SH-SY5Y (cell line): ENCODE measurements around the gene AP2A1.

ENCODE experiments used
- GATA2 ChIP-seq: IDR thresholded peaks from 2 replicates; pipeline ENCODE4 v1.6.1; 2011; ENCODE audit warnings: mild to moderate bottlenecking, low read depth, low read length
- GATA3 ChIP-seq: IDR thresholded peaks from 2 replicates; pipeline ENCODE4 v1.6.1; 2011; ENCODE audit warnings: low read depth, mild to moderate bottlenecking, low read length, moderate library complexity

AP2A1 gene

GRCh38 chr19:49798574-49798973, 31.8 kb downstream of the AP2A1 start:
- TF ChIP-seq GATA3 (no peak), GATA2 (no peak)

- TF ChIP-seq GATA2 (no peak), GATA3 (no peak)
Measured at GRCh38 chr19:49799271-49799797, 32.5 kb downstream of the AP2A1 start.

- TF ChIP-seq GATA2 (no peak), GATA3 (no peak)
Measured at GRCh38 chr19:49799798-49800376, 33.1 kb downstream of the AP2A1 start.

- no peak for TF ChIP-seq GATA2
Measured at GRCh38 chr19:49800771-49801170, 34.0 kb downstream of the AP2A1 start.

DNA sequence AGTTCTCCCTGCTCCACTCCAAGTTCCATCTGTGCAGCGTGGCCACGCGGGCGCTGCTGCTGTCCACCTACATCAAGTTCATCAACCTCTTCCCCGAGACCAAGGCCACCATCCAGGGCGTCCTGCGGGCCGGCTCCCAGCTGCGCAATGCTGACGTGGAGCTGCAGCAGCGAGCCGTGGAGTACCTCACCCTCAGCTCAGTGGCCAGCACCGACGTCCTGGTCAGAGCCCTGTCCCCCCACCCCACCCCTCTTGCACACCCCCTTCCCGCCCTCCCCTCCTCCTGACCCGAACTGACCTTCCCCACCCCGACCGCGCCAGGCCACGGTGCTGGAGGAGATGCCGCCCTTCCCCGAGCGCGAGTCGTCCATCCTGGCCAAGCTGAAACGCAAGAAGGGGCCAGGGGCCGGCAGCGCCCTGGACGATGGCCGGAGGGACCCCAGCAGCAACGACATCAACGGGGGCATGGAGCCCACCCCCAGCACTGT, 34.6 kb downstream of the AP2A1 start:
- TF ChIP-seq GATA2 (no peak), GATA3 (no peak)

DNA sequence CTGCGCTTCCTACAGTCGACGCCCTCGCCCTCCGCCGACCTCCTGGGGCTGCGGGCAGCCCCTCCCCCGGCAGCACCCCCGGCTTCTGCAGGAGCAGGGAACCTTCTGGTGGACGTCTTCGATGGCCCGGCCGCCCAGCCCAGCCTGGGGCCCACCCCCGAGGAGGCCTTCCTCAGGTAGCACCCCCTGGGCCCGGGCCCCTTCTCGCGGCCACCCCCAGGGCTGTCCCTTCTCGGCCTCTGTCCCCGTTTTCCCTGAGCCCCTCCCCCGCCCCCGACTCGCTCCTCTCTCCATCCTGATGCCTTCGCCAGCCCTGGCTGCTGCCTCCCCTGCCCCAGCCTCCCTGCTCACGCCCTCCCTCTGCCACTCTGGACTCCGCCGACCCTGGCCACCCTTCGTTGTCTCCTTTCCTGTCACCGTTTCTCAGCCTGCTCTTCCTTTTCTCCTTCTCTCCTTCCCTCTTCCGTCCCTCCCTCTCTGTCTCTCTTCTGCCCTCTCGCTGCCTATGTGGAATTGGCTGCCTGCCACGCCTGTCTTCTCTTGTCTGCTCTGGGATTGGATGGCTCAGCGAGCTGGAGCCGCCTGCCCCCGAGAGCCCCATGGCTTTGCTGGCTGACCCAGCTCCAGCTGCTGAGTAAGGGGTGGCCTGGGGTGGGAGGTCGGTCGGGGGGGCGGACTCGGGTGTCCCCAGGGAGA, 35.3 kb downstream of the AP2A1 start:
- TF ChIP-seq GATA3 (no peak), GATA2 (no peak)

GRCh38 chr19:49802836-49803528, 36.2 kb downstream of the AP2A1 start:
- TF ChIP-seq GATA3 (no peak), GATA2 (no peak)

DNA sequence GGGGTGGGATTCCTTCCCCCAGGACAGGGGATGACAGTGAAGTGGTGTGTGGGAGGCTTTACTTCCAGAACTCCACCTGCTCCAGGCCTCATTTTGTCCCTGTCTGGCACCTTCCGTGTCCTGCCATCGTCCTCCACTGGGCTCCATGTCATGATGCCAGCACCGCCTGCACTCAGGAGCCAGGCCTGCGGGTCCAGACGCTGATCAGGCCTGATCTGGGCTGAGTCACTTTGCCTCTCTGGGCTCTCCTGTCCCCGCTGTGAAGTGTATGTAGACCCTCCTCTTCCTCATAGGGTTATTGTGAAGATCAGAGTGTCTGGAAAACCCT, 36.7 kb downstream of the AP2A1 start:
- no peak for TF ChIP-seq GATA3
- TF ChIP-seq GATA2 = no peak

- TF ChIP-seq GATA3 (no peak), GATA2 (no peak)
Measured at GRCh38 chr19:49805822-49806619, 39.2 kb downstream of the AP2A1 start.

GRCh38 chr19:49806620-49806959, 39.8 kb downstream of the AP2A1 start:
- no peak for TF ChIP-seq GATA3
- no peak for TF ChIP-seq GATA2

GRCh38 chr19:49807058-49807903, 40.5 kb downstream of the AP2A1 start:
- TF ChIP-seq GATA3 (no peak), GATA2 (no peak)

GRCh38 chr19:49807904-49808675, 41.3 kb downstream of the AP2A1 start:
- TF ChIP-seq GATA3 (no peak), GATA2 (no peak)
